DMS53 treated with DMSO at 0.1 percent for 48 hours (cell line): ENCODE results near the gene PPFIA2.

Experiments used
- DNase-seq: peaks from one replicate; lab custom pipeline; 2025; ENCODE audit not compliant: unreplicated experiment; lab: John Stamatoyannopoulos, UW

PPFIA2 gene

GRCh38 chr12:81365284-81365683 lies 393.9 kb downstream of the PPFIA2 start:
- no peak for DNase-seq

GRCh38 chr12:81360916-81361315 lies 398.2 kb downstream of the PPFIA2 start:
- DNase-seq, result no peak

GRCh38 chr12:81359736-81360135 lies 399.4 kb downstream of the PPFIA2 start:
- no peak for DNase-seq

GRCh38 chr12:81354327-81354932 lies 404.7 kb downstream of the PPFIA2 start:
- DNase-seq, result no peak

GRCh38 chr12:81350309-81350708 lies 408.8 kb downstream of the PPFIA2 start:
- no peak for DNase-seq

- DNase-seq, result no peak
Observed at GRCh38 chr12:81347404-81347803, 411.7 kb downstream of the PPFIA2 start.

GRCh38 chr12:81340910-81341309 lies 418.2 kb downstream of the PPFIA2 start:
- no peak for DNase-seq

GRCh38 chr12:81339071-81339470 lies 420.1 kb downstream of the PPFIA2 start:
- no peak for DNase-seq

GRCh38 chr12:81337886-81338285 lies 421.3 kb downstream of the PPFIA2 start:
- no peak for DNase-seq

- DNase-seq, result no peak
Observed at GRCh38 chr12:81333812-81334211, 425.3 kb downstream of the PPFIA2 start.

GRCh38 chr12:81332054-81332453 lies 427.1 kb downstream of the PPFIA2 start:
- DNase-seq, result no peak

GRCh38 chr12:81330480-81330879 lies 428.7 kb downstream of the PPFIA2 start:
- peak; percentile 35 for DNase-seq

- no peak for DNase-seq
Observed at GRCh38 chr12:81329085-81329484, 430.1 kb downstream of the PPFIA2 start.

- DNase-seq, result no peak
Observed at GRCh38 chr12:81327425-81327824, 431.7 kb downstream of the PPFIA2 start.

- no peak for DNase-seq
Observed at GRCh38 chr12:81325086-81325485, 434.1 kb downstream of the PPFIA2 start.

- no peak for DNase-seq
Observed at GRCh38 chr12:81314903-81315531, 444.1 kb downstream of the PPFIA2 start.

GRCh38 chr12:81303935-81304334 lies 455.2 kb downstream of the PPFIA2 start:
- DNase-seq, result no peak

GRCh38 chr12:81300454-81300853 lies 458.7 kb downstream of the PPFIA2 start:
- no peak for DNase-seq

GRCh38 chr12:81297601-81298000 lies 461.5 kb downstream of the PPFIA2 start:
- no peak for DNase-seq

- peak; percentile 67 for DNase-seq
Observed at GRCh38 chr12:81296556-81297305, 462.4 kb downstream of the PPFIA2 start.

- DNase-seq, result no peak
Observed at GRCh38 chr12:81295251-81295650, 463.9 kb downstream of the PPFIA2 start.
